Immature natural killer cell (primary cell): ENCODE results near the gene CERS3. TPM values are rescaled to one million over a fixed set of nuclear protein-coding genes. Genes with fewer than 3 reads are reported as not detected.

Source experiments
- DNase-seq, 3 donors: peaks; one replicate each; pipeline ENCODE4 v3.0.0; 2022; ENCODE audit warnings: mixed read lengths in 1 of 3
- H3K27ac Mint-ChIP-seq, 6 donors: one replicate each; pipeline ENCODE4 v1.8.0; 2020; ENCODE audit warnings: mixed read lengths in 6 of 6, mild to moderate bottlenecking in 5 of 6, inconsistent platforms in 4 of 6, moderate library complexity in 3 of 6
- H3K27me3 Mint-ChIP-seq, 3 donors: one replicate each; pipeline ENCODE4 v1.8.0; 2020 to 2021; ENCODE audit warnings: low read depth in 3 of 3, mild to moderate bottlenecking in 3 of 3, mixed read lengths in 3 of 3, moderate library complexity in 3 of 3, inconsistent platforms in 1 of 3
- H3K36me3 Mint-ChIP-seq, 3 donors: one replicate each; pipeline ENCODE4 v1.8.0; 2020; ENCODE audit warnings: mixed read lengths in 3 of 3, inconsistent platforms in 2 of 3, mild to moderate bottlenecking in 2 of 3
- H3K4me1 Mint-ChIP-seq, 2 donors: one replicate each; pipeline ENCODE4 v1.8.0; 2020; ENCODE audit warnings: inconsistent platforms in 2 of 2, mild to moderate bottlenecking in 2 of 2, mixed read lengths in 2 of 2, moderate library complexity in 1 of 2
- H3K4me3 Mint-ChIP-seq, 5 donors: one replicate each; pipeline ENCODE4 v1.8.0; 2020; ENCODE audit warnings: mild to moderate bottlenecking in 5 of 5, mixed read lengths in 5 of 5, inconsistent platforms in 3 of 5, moderate library complexity in 3 of 5
- H3K9me3 Mint-ChIP-seq, 6 donors: one replicate each; pipeline ENCODE4 v1.8.0; 2020; ENCODE audit warnings: mild to moderate bottlenecking in 6 of 6, mixed read lengths in 6 of 6, inconsistent platforms in 4 of 6, moderate library complexity in 3 of 6
- polyA plus RNA-seq, 3 donors: library from polyadenylated mRNA; unstranded; fragments of 300-500 nt; fragmentation: Illumina TruSeq; gene quantifications; one replicate each; pipeline ENCODE4 v1.2.3, GENCODE V29; 2021

CERS3 gene
- polyA plus RNA-seq, 3 donors from 2014 or later: 0.09 TPM; not detected in 2

GRCh38 chr15:100520132-100520921 is 8.4 kb downstream of the CERS3 start:
- peaks cover 0 to 6% (median 0%) of the 10 kb centered on the region in 3 donors for H3K27me3 Mint-ChIP-seq
- H3K4me1 Mint-ChIP-seq: peaks cover 17 to 18% of the 10 kb centered on the region in 2 donors
- peak in 1 of 3 donors; percentile 1 for DNase-seq
- peak overlapping the region in 3 of 6 donors; percentile 59 to 92 (median 73) for H3K27ac Mint-ChIP-seq
- no peaks in the 10 kb centered on the region for H3K9me3 Mint-ChIP-seq
- peak overlapping the region in 3 of 5 donors; percentile 7 to 14 (median 14) for H3K4me3 Mint-ChIP-seq
- no peaks in the 10 kb centered on the region for H3K36me3 Mint-ChIP-seq

- H3K36me3 Mint-ChIP-seq: no peaks in the 10 kb centered on the region
- H3K4me3 Mint-ChIP-seq: no peak overlapping the region
- peaks cover 17 to 18% of the 10 kb centered on the region in 2 donors for H3K4me1 Mint-ChIP-seq
- peaks cover 0 to 1% (median 0%) of the 10 kb centered on the region in 6 donors for H3K9me3 Mint-ChIP-seq
- no peak for DNase-seq
- H3K27ac Mint-ChIP-seq: no peak overlapping the region
- H3K27me3 Mint-ChIP-seq: peaks cover 0 to 6% (median 3%) of the 10 kb centered on the region in 3 donors
These were observed 10.9 kb downstream of the CERS3 start for GRCh38 chr15:100517846-100518245.

GRCh38 chr15:100516643-100517512 is 11.9 kb downstream of the CERS3 start:
- H3K4me1 Mint-ChIP-seq: peaks cover 17 to 18% of the 10 kb centered on the region in 2 donors
- H3K9me3 Mint-ChIP-seq: peaks cover 0 to 1% (median 0%) of the 10 kb centered on the region in 6 donors
- no peaks in the 10 kb centered on the region for H3K36me3 Mint-ChIP-seq
- DNase-seq: no peak
- no peak overlapping the region for H3K4me3 Mint-ChIP-seq
- peaks cover 0 to 6% (median 3%) of the 10 kb centered on the region in 3 donors for H3K27me3 Mint-ChIP-seq
- no peak overlapping the region for H3K27ac Mint-ChIP-seq

GRCh38 chr15:100515758-100516157 is 13.0 kb downstream of the CERS3 start:
- H3K36me3 Mint-ChIP-seq: no peaks in the 10 kb centered on the region
- H3K27ac Mint-ChIP-seq: no peak overlapping the region
- H3K4me1 Mint-ChIP-seq: peaks cover 10 to 11% of the 10 kb centered on the region in 2 donors
- peaks cover 0 to 1% (median 0%) of the 10 kb centered on the region in 6 donors for H3K9me3 Mint-ChIP-seq
- H3K27me3 Mint-ChIP-seq: peaks cover 0 to 7% (median 6%) of the 10 kb centered on the region in 3 donors
- no peak for DNase-seq
- no peak overlapping the region for H3K4me3 Mint-ChIP-seq

- Mint-ChIP-seq H3K36me3 (no peaks in the 10 kb centered on the region), H3K4me1 (no peaks in the 10 kb centered on the region), H3K4me3 (no peak overlapping the region), H3K9me3 (peaks cover 0 to 2% (median 0%) of the 10 kb centered on the region in 6 donors), H3K27me3 (peaks cover 0 to 10% (median 2%) of the 10 kb centered on the region in 3 donors), H3K27ac (no peak overlapping the region)
- DNase-seq: no peak
These were observed 20.0 kb downstream of the CERS3 start for GRCh38 chr15:100508641-100509300.

GRCh38 chr15:100502651-100503050 is 26.1 kb downstream of the CERS3 start:
- no peak overlapping the region for H3K4me3 Mint-ChIP-seq
- no peaks in the 10 kb centered on the region for H3K4me1 Mint-ChIP-seq
- H3K27ac Mint-ChIP-seq: no peak overlapping the region
- H3K27me3 Mint-ChIP-seq: peaks cover 0 to 3% (median 2%) of the 10 kb centered on the region in 3 donors
- H3K36me3 Mint-ChIP-seq: no peaks in the 10 kb centered on the region
- DNase-seq: no peak
- H3K9me3 Mint-ChIP-seq: peaks cover 0 to 4% (median 0%) of the 10 kb centered on the region in 6 donors

GRCh38 chr15:100501117-100501516 is 27.6 kb downstream of the CERS3 start:
- H3K4me3 Mint-ChIP-seq: no peak overlapping the region
- no peaks in the 10 kb centered on the region for H3K36me3 Mint-ChIP-seq
- H3K27ac Mint-ChIP-seq: no peak overlapping the region
- peaks cover 0 to 4% (median 0%) of the 10 kb centered on the region in 6 donors for H3K9me3 Mint-ChIP-seq
- no peaks in the 10 kb centered on the region for H3K4me1 Mint-ChIP-seq
- peaks cover 2 to 3% (median 2%) of the 10 kb centered on the region in 3 donors for H3K27me3 Mint-ChIP-seq
- no peak for DNase-seq

- Mint-ChIP-seq H3K27ac (no peak overlapping the region), H3K27me3 (peaks cover 2 to 3% (median 2%) of the 10 kb centered on the region in 3 donors), H3K36me3 (no peaks in the 10 kb centered on the region), H3K4me1 (no peaks in the 10 kb centered on the region), H3K4me3 (no peak overlapping the region), H3K9me3 (peaks cover 0 to 4% (median 0%) of the 10 kb centered on the region in 6 donors)
- no peak for DNase-seq
These were observed 28.3 kb downstream of the CERS3 start for GRCh38 chr15:100500226-100500990.

GRCh38 chr15:100495861-100496260 is 32.9 kb downstream of the CERS3 start:
- DNase-seq: no peak
- Mint-ChIP-seq H3K9me3 (peaks cover 0 to 2% (median 0%) of the 10 kb centered on the region in 6 donors), H3K4me3 (no peak overlapping the region), H3K36me3 (no peaks in the 10 kb centered on the region), H3K4me1 (no peaks in the 10 kb centered on the region), H3K27ac (no peak overlapping the region), H3K27me3 (peaks cover 2 to 11% (median 2%) of the 10 kb centered on the region in 3 donors)

GRCh38 chr15:100493213-100493612 is 35.5 kb downstream of the CERS3 start:
- Mint-ChIP-seq H3K9me3 (peaks cover 0 to 4% (median 0%) of the 10 kb centered on the region in 6 donors), H3K27ac (no peak overlapping the region), H3K27me3 (peaks cover 0 to 11% (median 3%) of the 10 kb centered on the region in 3 donors), H3K4me3 (no peak overlapping the region), H3K36me3 (no peaks in the 10 kb centered on the region), H3K4me1 (no peaks in the 10 kb centered on the region)
- no peak for DNase-seq

- H3K36me3 Mint-ChIP-seq: peaks cover 0 to 4% (median 0%) of the 10 kb centered on the region in 3 donors
These were observed 44.3 kb downstream of the CERS3 start for GRCh38 chr15:100484443-100484842.

GRCh38 chr15:100483370-100483769 is 45.4 kb downstream of the CERS3 start:
- no peak for DNase-seq
- H3K4me3 Mint-ChIP-seq: no peak overlapping the region
- peaks cover 0 to 14% (median 9%) of the 10 kb centered on the region in 3 donors for H3K36me3 Mint-ChIP-seq
- H3K27me3 Mint-ChIP-seq: peaks cover 0 to 1% (median 0%) of the 10 kb centered on the region in 3 donors
- H3K4me1 Mint-ChIP-seq: no peaks in the 10 kb centered on the region
- peaks cover 4 to 14% (median 9%) of the 10 kb centered on the region in 6 donors for H3K9me3 Mint-ChIP-seq
- H3K27ac Mint-ChIP-seq: no peak overlapping the region

More at GRCh38 chr15:100484443-100484842, 44.3 kb downstream of the CERS3 start:
- Mint-ChIP-seq H3K27me3 (peaks cover 0 to 3% (median 0%) of the 10 kb centered on the region in 3 donors), H3K4me3 (no peak overlapping the region), H3K9me3 (peaks cover 0 to 3% (median 2%) of the 10 kb centered on the region in 6 donors), H3K4me1 (no peaks in the 10 kb centered on the region), H3K27ac (no peak overlapping the region)
- no peak for DNase-seq
